Smooth muscle cell (in vitro differentiated cells): Measurements from ENCODE around the gene MOV10L1. TPM values are rescaled to one million over a fixed set of nuclear protein-coding genes. Genes with fewer than 3 reads are reported as not detected.

ENCODE experiments used
- DNase-seq: peaks from one replicate; lab custom pipeline; 2025; ENCODE audit not compliant: unreplicated experiment; lab: John Stamatoyannopoulos, UW
- H2AFZ ChIP-seq: fragments of 200-600 bp; sonication (generic); 2 replicates; pipeline ENCODE4 v1.6.0; 2016; ENCODE audit warnings: antibody characterized with exemption, low read depth, mild to moderate bottlenecking
- H3F3A ChIP-seq: fragments of 200-600 bp; sonication (generic); 2 replicates; pipeline ENCODE4 v1.6.0; 2017; ENCODE audit warnings: antibody characterized with exemption, low read depth
- H3K27ac ChIP-seq: fragments of 200-600 bp; sonication (generic); 2 replicates; pipeline ENCODE4 v1.5.1; 2016; ENCODE audit warnings: low read depth, mild to moderate bottlenecking
- H3K27me3 ChIP-seq: fragments of 200-600 bp; sonication (generic); 2 replicates; pipeline ENCODE4 v1.6.1; 2016; ENCODE audit warnings: low read depth, mild to moderate bottlenecking
- H3K36me3 ChIP-seq: fragments of 200-600 bp; sonication (generic); 2 replicates; pipeline ENCODE4 v1.5.1; 2016; ENCODE audit warnings: low read depth
- H3K4me1 ChIP-seq: fragments of 200-600 bp; sonication (generic); 2 replicates; pipeline ENCODE4 v1.5.1; 2016; ENCODE audit warnings: low read depth
- H3K4me2 ChIP-seq: fragments of 200-600 bp; sonication (generic); 2 replicates; pipeline ENCODE4 v1.6.0; 2016; ENCODE audit warnings: mild to moderate bottlenecking
- H3K4me3 ChIP-seq: fragments of 200-600 bp; sonication (generic); 2 replicates; pipeline ENCODE4 v1.5.1; 2016; ENCODE audit warnings: mild to moderate bottlenecking
- H3K79me2 ChIP-seq: fragments of 200-600 bp; sonication (generic); 2 replicates; pipeline ENCODE4 v1.6.0; 2016; ENCODE audit warnings: low read depth, mild to moderate bottlenecking
- H3K9ac ChIP-seq: fragments of 200-600 bp; sonication (generic); 2 replicates; pipeline ENCODE4 v1.6.0; 2016; ENCODE audit warnings: low read depth
- H3K9me3 ChIP-seq: fragments of 200-600 bp; sonication (generic); replicated peaks from 2 replicates; pipeline ENCODE4 v1.5.1; 2016; ENCODE audit warnings: low read depth
- H4K20me1 ChIP-seq: fragments of 200-600 bp; sonication (generic); 2 replicates; pipeline ENCODE4 v1.6.0; 2016; ENCODE audit warnings: low read depth
- WGBS: methylation state at CpG from one replicate; pipeline ENCODE4 v1.1.7; 2016; ENCODE audit warnings: low lambda C conversion rate; 5-methylcytosine and 5-hydroxymethylcytosine counted together
- polyA plus RNA-seq: library from polyadenylated mRNA; unstranded; fragments of >200 nt; fragmentation: Nextera tagmentation; extraction: Ambion mirVana; gene quantifications from 2 replicates; pipeline ENCODE4 v1.2.1, GENCODE V29; 2016
- total RNA-seq: library from RNA; depleted of rRNA; stranded (reverse); fragments of >200 nt; gene quantifications from 2 replicates; pipeline ENCODE4 v1.2.3, GENCODE V29; 2014
- TF ChIP-seq, protein P1 (sequence below): fragments of 200-600 bp; sonication (generic); IDR thresholded peaks from 2 replicates; pipeline ENCODE4 v1.5.1; 2017; ENCODE audit warnings: borderline replicate concordance, mild to moderate bottlenecking, antibody characterized with exemption; ENCODE audit not compliant: insufficient read depth, poor library complexity, severe bottlenecking

The MOV10L1 gene
- total and polyA plus RNA-seq, 2 experiments from 2014 or later: 0.10 to 0.85 TPM

DNA sequence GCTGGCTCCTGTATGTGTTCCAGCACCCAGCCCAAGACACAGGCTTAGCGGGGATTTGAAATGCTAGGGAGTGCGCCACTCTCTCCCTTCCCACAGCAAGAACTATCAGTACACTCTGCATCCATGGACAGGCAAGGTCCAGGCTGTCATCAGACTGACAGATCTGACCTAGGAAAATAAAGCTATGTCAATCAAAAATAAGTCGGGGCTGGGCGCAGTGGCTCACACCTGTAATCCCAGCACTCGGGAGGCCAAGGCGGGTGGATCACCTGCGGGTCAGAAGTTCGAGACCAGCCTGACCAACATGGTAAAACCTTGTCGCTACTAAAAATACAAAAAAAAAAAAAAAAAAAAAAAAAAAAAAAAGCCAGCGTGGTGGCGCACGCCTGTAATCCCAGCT lies 1.7 kb upstream of the MOV10L1 start:
- H3K4me2 ChIP-seq: no peak overlapping the region
- no peak overlapping the region for H3K27ac ChIP-seq
- no peak overlapping the region for H3K4me3 ChIP-seq
- TF ChIP-seq, protein P1, sequence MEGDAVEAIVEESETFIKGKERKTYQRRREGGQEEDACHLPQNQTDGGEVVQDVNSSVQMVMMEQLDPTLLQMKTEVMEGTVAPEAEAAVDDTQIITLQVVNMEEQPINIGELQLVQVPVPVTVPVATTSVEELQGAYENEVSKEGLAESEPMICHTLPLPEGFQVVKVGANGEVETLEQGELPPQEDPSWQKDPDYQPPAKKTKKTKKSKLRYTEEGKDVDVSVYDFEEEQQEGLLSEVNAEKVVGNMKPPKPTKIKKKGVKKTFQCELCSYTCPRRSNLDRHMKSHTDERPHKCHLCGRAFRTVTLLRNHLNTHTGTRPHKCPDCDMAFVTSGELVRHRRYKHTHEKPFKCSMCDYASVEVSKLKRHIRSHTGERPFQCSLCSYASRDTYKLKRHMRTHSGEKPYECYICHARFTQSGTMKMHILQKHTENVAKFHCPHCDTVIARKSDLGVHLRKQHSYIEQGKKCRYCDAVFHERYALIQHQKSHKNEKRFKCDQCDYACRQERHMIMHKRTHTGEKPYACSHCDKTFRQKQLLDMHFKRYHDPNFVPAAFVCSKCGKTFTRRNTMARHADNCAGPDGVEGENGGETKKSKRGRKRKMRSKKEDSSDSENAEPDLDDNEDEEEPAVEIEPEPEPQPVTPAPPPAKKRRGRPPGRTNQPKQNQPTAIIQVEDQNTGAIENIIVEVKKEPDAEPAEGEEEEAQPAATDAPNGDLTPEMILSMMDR: no peak
- H3K4me1 ChIP-seq: peaks cover 8% of the 10 kb centered on the region
- H3K9me3 ChIP-seq: no peaks in the 10 kb centered on the region
- 98% methylated on average over 12 of the region's 12 CpGs for WGBS
- no peaks in the 10 kb centered on the region for H3K79me2 ChIP-seq
- no peak for DNase-seq
- no peaks in the 10 kb centered on the region for H4K20me1 ChIP-seq
- H3K36me3 ChIP-seq: no peaks in the 10 kb centered on the region
- peaks cover 14% of the 10 kb centered on the region for H3F3A ChIP-seq
- no peak overlapping the region for H2AFZ ChIP-seq
- H3K9ac ChIP-seq: no peak overlapping the region
- H3K27me3 ChIP-seq: no peaks in the 10 kb centered on the region

DNA sequence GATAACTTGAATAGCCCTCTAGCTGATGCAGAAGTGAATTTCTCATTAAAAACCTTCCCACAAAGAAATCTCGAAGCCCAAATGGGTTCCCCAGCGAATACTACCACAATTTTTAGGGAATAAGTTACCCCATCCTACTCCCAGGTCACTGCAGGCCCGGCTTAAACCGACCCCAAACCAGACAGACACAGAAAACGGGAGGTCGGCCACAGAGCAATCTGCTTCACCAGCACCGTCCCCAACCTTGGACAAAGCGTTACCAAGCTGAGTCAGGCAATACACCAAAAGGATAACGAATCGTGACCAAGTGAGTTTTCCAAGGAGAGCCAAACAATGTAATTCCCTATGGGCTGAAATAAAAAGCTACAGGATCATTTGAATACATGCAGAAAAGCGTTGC lies 575 bp upstream of the MOV10L1 start:
- H3F3A ChIP-seq: peaks cover 14% of the 10 kb centered on the region
- H2AFZ ChIP-seq: no peak overlapping the region
- H3K27me3 ChIP-seq: no peaks in the 10 kb centered on the region
- H3K9me3 ChIP-seq: no peaks in the 10 kb centered on the region
- no peaks in the 10 kb centered on the region for H4K20me1 ChIP-seq
- no peak overlapping the region for H3K9ac ChIP-seq
- no peak overlapping the region for H3K27ac ChIP-seq
- H3K4me1 ChIP-seq: peaks cover 8% of the 10 kb centered on the region
- no peak overlapping the region for H3K4me3 ChIP-seq
- no peak for DNase-seq
- no peaks in the 10 kb centered on the region for H3K36me3 ChIP-seq
- 92% methylated on average over 11 of the region's 11 CpGs for WGBS
- TF ChIP-seq, protein P1: no peak
- no peaks in the 10 kb centered on the region for H3K79me2 ChIP-seq
- no peak overlapping the region for H3K4me2 ChIP-seq

DNA sequence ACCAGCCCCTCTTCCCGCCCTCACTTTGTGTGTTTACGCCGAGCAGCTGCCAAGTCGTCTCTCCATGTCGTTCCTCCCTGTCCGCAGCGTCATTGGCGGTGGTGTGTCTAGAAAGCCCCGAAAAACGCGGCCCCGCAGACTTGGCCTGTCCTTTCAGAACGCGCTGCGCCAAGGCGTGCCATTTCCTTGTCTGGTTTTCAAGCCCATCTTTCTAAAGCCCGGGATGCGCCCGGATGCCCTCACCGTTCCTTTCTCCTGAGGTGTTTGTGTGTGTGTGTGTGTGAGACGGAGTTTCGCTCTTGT lies 557 bp downstream of the MOV10L1 start:
- DNase-seq: no peak
- no peaks in the 10 kb centered on the region for H3K36me3 ChIP-seq
- no peaks in the 10 kb centered on the region for H3K79me2 ChIP-seq
- no peak overlapping the region for H3K9ac ChIP-seq
- over 99% methylated on average over 22 of the region's 22 CpGs for WGBS
- no peaks in the 10 kb centered on the region for H4K20me1 ChIP-seq
- TF ChIP-seq, protein P1: no peak
- no peak overlapping the region for H3K27ac ChIP-seq
- H3K4me1 ChIP-seq: peaks cover under 1% of the 10 kb centered on the region
- no peak overlapping the region for H3K4me2 ChIP-seq
- no peak overlapping the region for H3K4me3 ChIP-seq
- H3K27me3 ChIP-seq: no peaks in the 10 kb centered on the region
- H2AFZ ChIP-seq: no peak overlapping the region
- no peaks in the 10 kb centered on the region for H3K9me3 ChIP-seq
- peaks cover 6% of the 10 kb centered on the region for H3F3A ChIP-seq

DNA sequence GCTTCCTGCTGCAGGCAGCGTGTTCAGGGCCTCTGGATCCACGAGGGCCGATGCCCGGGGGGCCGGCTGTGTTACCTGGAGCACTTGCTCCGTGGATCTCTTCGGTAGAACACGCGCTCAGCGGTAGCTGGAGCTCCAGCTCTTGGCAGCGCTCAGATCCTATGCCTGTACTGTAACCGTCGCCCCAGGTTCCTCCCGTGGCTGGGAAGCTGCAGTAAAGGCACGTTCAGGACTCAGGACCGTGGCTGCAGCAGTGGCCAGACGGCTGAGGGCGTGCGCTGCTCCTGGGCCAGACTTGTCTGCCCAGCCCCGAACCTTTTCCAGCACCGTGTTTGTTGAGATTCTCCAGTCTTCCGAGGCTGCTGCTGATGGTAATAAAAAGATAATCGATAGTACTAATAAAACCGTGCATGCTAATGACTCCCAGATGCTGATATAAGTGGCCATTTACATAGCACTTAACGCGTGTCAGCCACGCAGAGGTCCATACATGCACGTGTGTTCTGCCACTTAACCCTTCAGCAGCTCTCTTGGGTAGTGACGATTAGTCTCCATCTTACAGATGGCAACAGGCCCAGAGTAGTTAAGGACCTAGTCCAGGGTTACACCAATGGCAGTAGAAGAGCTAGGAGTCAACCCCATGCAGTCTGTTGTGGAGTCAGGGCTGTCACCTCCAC lies 1.4 kb downstream of the MOV10L1 start:
- H3K4me1 ChIP-seq: no peaks in the 10 kb centered on the region
- H4K20me1 ChIP-seq: no peaks in the 10 kb centered on the region
- no peak for DNase-seq
- no peak overlapping the region for H3K4me2 ChIP-seq
- H3K9me3 ChIP-seq: no peaks in the 10 kb centered on the region
- 71% methylated on average over 29 of the region's 29 CpGs for WGBS
- H3F3A ChIP-seq: peaks cover 5% of the 10 kb centered on the region
- no peak overlapping the region for H3K9ac ChIP-seq
- H3K27me3 ChIP-seq: no peaks in the 10 kb centered on the region
- H2AFZ ChIP-seq: no peak overlapping the region
- no peak overlapping the region for H3K4me3 ChIP-seq
- TF ChIP-seq, protein P1: no peak
- no peak overlapping the region for H3K27ac ChIP-seq
- H3K36me3 ChIP-seq: no peaks in the 10 kb centered on the region
- no peaks in the 10 kb centered on the region for H3K79me2 ChIP-seq
